IPS DF 6.9 (cell line): ENCODE results near the gene CELF5.
"Not testable (repeated sequence)": the region's sequence is repeated elsewhere in the genome, so short reads cannot be mapped to it uniquely, and the experiment has no call there.

Experiments used
- DNase-seq: peaks from one replicate; pipeline ENCODE4 v3.0.0-alpha.2; 2013; ENCODE audit warnings: low read depth, low spot score
- H3K27ac ChIP-seq: one replicate; pipeline ENCODE4 v1.5.1; 2013; ENCODE audit warnings: low read length, control low read depth
- H3K27me3 ChIP-seq: 2 replicates; pipeline ENCODE4 v1.6.1; 2013; ENCODE audit warnings: mild to moderate bottlenecking, low read length; ENCODE audit not compliant: control insufficient read depth, insufficient read depth
- H3K36me3 ChIP-seq: 2 replicates; pipeline ENCODE4 v1.6.1; 2013; ENCODE audit warnings: low read length; ENCODE audit not compliant: control insufficient read depth, insufficient read depth
- H3K4me1 ChIP-seq: 2 replicates; pipeline ENCODE4 v1.6.1; 2013; ENCODE audit warnings: low read length; ENCODE audit not compliant: control insufficient read depth, insufficient read depth
- H3K4me3 ChIP-seq: 2 replicates; pipeline ENCODE4 v1.5.1; 2013; ENCODE audit warnings: mild to moderate bottlenecking, low read length
- H3K9me3 ChIP-seq: 2 replicates; pipeline ENCODE4 v1.6.1; 2013; ENCODE audit warnings: low read length, inconsistent platforms; ENCODE audit not compliant: control insufficient read depth, insufficient read depth
- WGBS: extraction: QIAGEN DNeasy Blood & Tissue Kit; methylation state at CpG from one replicate; pipeline ENCODE4 v1.1.7; 2013; ENCODE audit warnings: mixed read lengths, missing lambda C conversion rate; ENCODE audit not compliant: insufficient read length, insufficient coverage; 5-methylcytosine and 5-hydroxymethylcytosine counted together

CELF5 gene

DNA sequence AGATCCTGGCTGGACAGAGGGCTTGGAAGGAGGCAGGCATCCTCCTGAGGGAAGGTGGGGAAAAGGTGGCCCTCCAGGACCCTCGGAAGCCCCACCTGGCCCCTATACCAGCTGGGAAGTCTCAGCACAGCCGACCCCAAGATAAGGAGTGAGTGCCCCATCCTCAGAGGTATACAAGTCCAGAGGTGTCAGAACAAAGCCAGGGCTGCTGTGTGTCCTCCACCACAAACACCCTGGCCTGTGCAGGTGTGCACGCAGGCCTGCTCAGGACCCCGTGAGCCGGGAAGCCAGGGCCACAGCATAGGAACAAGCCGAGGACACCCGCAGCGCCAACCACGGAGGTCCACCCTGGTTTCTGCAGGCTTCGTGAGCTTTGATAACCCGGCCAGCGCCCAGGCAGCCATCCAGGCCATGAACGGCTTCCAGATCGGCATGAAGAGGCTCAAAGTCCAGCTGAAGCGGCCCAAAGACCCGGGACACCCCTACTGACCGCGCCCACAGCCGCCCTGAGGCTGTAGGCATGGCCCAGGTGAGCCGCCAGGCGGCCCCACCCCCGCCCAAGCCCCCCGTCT, 68.6 kb downstream of the CELF5 start:
- H3K4me3 ChIP-seq = no peak overlapping the region
- H3K27ac ChIP-seq = no peak overlapping the region
- no CpG with 5 or more reads among the region's 23 CpGs for WGBS

DNA sequence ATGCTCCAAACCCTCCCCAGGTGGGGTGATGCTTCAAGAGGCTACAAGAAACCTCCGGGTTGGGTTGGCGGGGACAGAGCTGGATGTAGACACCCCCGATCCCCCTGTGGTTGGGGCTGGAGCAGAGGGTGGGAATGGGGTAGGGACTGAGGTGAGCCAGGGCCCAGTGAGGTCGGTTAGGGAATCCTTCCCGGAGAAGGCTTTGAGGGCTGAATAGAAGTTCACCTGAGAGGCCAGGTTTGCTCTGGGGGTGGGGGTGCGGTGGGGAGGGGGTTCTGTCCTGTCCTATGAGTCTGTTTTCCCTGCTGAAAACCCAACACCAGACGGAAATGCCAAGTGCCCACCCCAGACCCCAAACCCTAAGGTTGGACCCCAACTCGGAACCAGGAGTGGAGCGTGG, 69.1 kb downstream of the CELF5 start:
- no CpG with 5 or more reads among the region's 9 CpGs for WGBS
- DNase-seq = no peak
- Histone ChIP-seq H3K27ac (no peak overlapping the region), H3K4me1 (no peaks in the 10 kb centered on the region), H3K27me3 (no peaks in the 10 kb centered on the region), H3K4me3 (no peak overlapping the region), H3K9me3 (no peaks in the 10 kb centered on the region), H3K36me3 (no peaks in the 10 kb centered on the region)

More for the DNA sequence above, 68.6 kb downstream of the CELF5 start:
- no peaks in the 10 kb centered on the region for H3K9me3 ChIP-seq
- no peaks in the 10 kb centered on the region for H3K27me3 ChIP-seq
- H3K4me1 ChIP-seq = no peaks in the 10 kb centered on the region
- DNase-seq = no peak
- H3K36me3 ChIP-seq = no peaks in the 10 kb centered on the region

DNA sequence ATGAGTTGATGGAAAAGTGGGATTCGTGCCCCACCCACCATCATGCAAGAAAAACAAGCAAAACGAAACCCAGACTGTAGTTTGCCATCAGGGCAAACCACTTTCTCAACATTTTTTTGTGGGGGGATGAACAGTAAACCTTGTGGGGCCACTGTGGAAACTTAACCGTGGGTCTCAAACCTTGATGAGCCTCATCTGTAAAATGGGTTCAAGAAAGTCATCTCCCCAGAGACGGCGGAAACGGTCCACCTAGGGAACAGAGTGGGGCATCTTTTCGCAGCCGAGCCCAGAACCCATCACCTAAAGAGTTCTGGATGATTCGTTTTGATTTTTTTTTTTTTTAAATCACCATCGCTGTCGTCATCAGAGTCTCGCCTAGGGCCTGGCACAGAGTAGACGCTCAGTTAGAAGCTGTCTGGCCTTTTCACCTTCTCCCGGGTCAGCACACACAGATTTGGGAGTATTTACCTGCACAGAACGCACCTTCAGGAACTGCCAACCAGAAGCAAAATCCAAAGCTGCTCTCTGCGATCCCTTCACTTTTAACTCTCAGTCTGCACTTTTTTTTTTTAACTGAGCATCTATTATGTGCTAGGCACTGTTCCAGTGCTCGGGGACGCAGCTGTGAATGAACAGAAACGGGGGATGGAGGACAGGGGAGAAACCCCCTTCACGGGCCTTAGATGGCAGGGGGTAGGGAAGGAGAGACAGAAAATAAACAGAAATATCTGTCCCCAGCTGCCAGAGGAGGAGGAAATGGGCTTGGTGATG, 69.8 kb downstream of the CELF5 start:
- no peak overlapping the region for H3K4me3 ChIP-seq
- no peak overlapping the region for H3K27ac ChIP-seq
- no peaks in the 10 kb centered on the region for H3K9me3 ChIP-seq
- H3K36me3 ChIP-seq = no peaks in the 10 kb centered on the region
- H3K4me1 ChIP-seq = no peaks in the 10 kb centered on the region
- no peaks in the 10 kb centered on the region for H3K27me3 ChIP-seq
- no CpG with 5 or more reads among the region's 20 CpGs for WGBS
- DNase-seq = no peak

DNA sequence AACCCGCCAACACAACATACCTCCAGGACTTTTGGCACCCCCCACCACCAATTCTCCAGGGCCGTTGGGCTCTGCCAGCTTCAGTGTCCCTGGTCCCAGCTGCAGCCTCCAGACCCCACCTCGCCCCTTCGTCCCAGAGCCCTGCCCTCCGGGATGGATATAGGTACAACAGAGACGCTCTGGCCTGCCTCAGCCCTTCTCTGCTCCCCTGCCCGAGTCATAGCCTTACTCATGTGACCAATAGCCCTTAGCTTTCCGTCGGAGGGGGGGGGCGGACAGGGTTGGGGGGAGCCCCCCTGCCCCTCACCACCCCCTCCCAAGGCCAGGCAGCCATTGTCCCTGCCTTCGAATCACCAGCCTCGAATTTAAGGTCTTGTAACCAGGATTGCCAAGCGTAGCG, 71.1 kb downstream of the CELF5 start:
- Histone ChIP-seq H3K27ac (no peak overlapping the region), H3K4me1 (no peaks in the 10 kb centered on the region), H3K9me3 (no peaks in the 10 kb centered on the region), H3K4me3 (no peak overlapping the region), H3K36me3 (no peaks in the 10 kb centered on the region), H3K27me3 (no peaks in the 10 kb centered on the region)
- DNase-seq = no peak
- no CpG with 5 or more reads among the region's 14 CpGs for WGBS

DNA sequence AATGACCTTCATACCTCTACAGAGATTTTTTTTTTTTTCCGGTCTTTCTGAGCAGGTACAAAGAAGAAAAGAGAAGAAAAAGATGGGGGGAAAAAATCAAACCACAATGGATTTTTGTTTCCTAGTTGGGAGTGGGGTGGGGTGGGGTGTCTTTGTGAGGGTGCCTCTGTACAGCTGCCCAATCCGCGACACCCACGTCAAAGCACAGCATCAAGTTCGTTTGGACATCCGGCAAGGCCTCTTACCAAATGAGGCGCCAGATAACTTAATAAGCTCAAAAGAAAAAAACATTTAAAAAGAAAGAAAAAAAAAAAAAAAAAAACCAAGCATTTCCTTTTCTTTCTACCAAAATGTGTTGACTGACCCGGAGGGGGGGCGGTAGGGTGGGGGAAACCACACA, 71.6 kb downstream of the CELF5 start:
- WGBS = no CpG with 5 or more reads among the region's 9 CpGs
- H3K4me1 ChIP-seq = no peaks in the 10 kb centered on the region
- no peaks in the 10 kb centered on the region for H3K27me3 ChIP-seq
- no peak overlapping the region for H3K27ac ChIP-seq
- no peaks in the 10 kb centered on the region for H3K9me3 ChIP-seq
- DNase-seq = no peak
- H3K36me3 ChIP-seq = no peaks in the 10 kb centered on the region
- H3K4me3 ChIP-seq = no peak overlapping the region

DNA sequence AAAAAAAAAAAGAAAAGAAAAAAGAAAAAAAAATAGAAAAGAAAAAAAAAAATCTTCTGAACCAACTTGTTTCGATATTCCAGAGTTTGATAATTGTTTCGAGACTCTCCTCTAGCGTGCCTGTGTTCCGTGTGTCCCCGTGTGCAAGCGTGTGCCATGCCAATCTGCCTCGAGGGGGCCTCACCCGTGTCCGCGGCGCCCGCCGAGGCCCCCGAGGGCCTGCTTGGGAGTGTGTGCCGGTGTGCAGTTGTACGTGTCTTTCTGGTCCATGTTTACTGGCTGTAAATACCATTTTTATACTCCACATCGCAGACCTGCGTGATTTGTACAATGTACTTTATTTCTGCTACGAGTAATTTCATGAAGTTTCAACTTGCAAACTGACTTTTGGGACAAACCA, 72.0 kb downstream of the CELF5 start:
- no peaks in the 10 kb centered on the region for H3K27me3 ChIP-seq
- no CpG with 5 or more reads among the region's 19 CpGs for WGBS
- no peak for DNase-seq
- no peak overlapping the region for H3K4me3 ChIP-seq
- H3K9me3 ChIP-seq = no peaks in the 10 kb centered on the region
- no peaks in the 10 kb centered on the region for H3K4me1 ChIP-seq
- H3K27ac ChIP-seq = no peak overlapping the region
- H3K36me3 ChIP-seq = no peaks in the 10 kb centered on the region

DNA sequence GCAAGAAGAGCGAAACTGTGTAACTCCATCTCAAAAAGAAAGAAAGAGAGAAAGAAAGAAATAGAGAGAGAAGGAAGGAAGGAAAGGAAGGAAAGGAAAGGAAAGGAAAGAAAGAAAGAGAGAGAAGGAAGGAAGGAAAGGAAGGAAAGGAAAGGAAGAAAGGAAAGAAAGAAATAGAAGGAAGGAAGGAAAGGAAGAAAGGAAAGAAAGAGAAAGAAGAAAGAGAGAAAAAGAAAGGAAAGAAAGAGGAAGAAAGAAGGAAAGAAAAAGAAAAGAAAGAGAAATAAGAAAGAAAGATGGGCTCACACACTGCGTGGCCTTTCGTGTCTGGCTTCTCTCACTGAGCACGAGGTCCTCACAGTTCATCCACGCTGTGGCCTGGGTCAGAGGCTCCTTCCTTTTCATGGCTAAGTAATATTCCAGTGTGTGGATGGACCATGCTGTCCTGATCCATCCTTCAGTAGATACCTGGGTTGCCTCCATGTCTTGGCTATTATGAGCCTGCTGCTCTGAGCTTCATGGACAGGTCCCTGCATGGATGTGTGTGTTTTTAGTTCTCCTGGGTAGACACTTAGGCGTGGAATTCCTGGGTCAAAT, 74.5 kb downstream of the CELF5 start:
- no peaks in the 10 kb centered on the region for H3K36me3 ChIP-seq
- H3K4me1 ChIP-seq = no peaks in the 10 kb centered on the region
- no peak overlapping the region for H3K4me3 ChIP-seq
- no peak overlapping the region for H3K27ac ChIP-seq
- H3K27me3 ChIP-seq = no peaks in the 10 kb centered on the region
- WGBS = no CpG with 5 or more reads among the region's 6 CpGs
- H3K9me3 ChIP-seq = no peaks in the 10 kb centered on the region
- DNase-seq = no peak

DNA sequence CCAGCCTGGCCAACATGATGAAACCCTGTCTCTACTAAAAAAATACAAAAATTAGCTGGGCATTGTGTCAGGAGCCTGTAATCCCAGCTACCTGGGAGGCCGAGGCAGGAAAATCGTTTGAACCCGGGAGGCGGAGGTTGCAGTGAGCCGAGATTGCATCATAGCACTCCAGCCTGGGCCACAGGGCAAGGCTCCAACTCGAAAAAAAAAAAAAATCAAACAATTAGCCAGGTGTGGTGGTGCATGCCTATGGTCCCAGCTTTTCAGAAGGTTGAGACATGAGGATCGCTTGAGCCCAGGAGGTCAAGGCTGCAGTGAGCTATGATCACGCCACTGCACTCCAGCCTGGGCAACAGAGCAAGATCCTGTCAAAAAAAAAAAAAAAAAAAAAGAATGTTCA, 76.1 kb downstream of the CELF5 start:
- not testable (repeated sequence) for H3K4me1 ChIP-seq, H3K9me3 ChIP-seq, H3K4me3 ChIP-seq, H3K27ac ChIP-seq, H3K36me3 ChIP-seq, DNase-seq, H3K27me3 ChIP-seq
- no CpG with 5 or more reads among the region's 8 CpGs for WGBS

DNA sequence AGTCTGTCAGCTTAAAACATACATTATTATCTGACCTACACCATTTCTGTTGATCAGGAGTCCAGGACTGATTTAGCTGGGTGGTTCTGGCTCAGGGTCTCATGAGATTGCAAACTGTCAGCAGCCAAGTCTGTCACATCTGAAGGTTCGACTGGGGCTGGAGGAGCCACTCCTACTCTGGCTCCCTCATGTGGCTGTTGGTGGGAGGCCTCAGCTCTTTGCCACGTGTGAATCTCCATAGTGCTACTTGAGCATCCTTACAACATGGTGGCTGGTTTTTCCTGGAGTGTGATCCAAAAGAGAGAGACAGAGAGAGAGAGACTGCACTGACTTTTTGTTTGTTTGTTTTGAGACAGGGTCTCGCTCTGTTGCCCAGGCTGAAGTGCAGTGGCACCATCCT, 78.3 kb downstream of the CELF5 start:
- DNase-seq = no peak
- Histone ChIP-seq H3K4me3 (no peak overlapping the region), H3K4me1 (no peaks in the 10 kb centered on the region), H3K27me3 (no peaks in the 10 kb centered on the region), H3K36me3 (no peaks in the 10 kb centered on the region), H3K9me3 (no peaks in the 10 kb centered on the region), H3K27ac (no peak overlapping the region)
- WGBS = no CpG with 5 or more reads among the region's 3 CpGs

DNA sequence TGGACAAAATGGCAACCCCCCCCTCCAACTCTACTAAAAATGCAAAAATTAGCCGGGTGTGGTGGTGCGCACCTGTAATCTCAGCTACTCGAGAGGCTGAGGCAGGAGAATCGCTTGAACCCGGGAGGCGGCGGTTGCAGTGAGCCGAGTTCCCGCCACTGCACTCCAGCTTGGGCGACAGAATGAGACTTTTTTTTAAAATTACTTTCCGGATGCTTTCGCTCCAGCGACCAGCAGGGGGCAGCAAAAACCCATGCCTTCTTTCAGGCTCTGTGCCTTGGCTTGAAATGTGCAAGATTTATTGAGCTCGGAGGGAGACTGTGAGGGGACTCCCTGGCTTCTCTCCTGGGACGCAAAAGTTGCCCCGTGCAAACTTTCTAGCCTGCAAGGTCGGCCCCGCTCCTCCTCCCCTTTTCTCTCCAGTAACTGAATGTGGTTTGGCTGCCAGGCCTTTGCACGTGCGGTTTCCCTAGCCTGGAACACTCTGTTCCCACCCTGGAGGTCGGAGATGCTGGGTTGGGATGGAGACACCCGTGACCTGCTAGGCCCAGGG, 80.5 kb downstream of the CELF5 start:
- Histone ChIP-seq H3K27me3 (no peaks in the 10 kb centered on the region), H3K4me1 (no peaks in the 10 kb centered on the region), H3K9me3 (no peaks in the 10 kb centered on the region), H3K36me3 (no peaks in the 10 kb centered on the region), H3K27ac (no peak overlapping the region), H3K4me3 (no peak overlapping the region)
- WGBS = no CpG with 5 or more reads among the region's 22 CpGs
- peak; percentile 63 for DNase-seq
